ENCODE results near the gene F3. TPM values are rescaled to one million over a fixed set of nuclear protein-coding genes. Genes with fewer than 3 reads are reported as not detected.
"Not testable (repeated sequence)": the region's sequence is repeated elsewhere in the genome, so short reads cannot be mapped to it uniquely, and the experiment has no call there.

The F3 gene
- 1.1 and 1.4 TPM in 2 replicates for total RNA-seq

DNA sequence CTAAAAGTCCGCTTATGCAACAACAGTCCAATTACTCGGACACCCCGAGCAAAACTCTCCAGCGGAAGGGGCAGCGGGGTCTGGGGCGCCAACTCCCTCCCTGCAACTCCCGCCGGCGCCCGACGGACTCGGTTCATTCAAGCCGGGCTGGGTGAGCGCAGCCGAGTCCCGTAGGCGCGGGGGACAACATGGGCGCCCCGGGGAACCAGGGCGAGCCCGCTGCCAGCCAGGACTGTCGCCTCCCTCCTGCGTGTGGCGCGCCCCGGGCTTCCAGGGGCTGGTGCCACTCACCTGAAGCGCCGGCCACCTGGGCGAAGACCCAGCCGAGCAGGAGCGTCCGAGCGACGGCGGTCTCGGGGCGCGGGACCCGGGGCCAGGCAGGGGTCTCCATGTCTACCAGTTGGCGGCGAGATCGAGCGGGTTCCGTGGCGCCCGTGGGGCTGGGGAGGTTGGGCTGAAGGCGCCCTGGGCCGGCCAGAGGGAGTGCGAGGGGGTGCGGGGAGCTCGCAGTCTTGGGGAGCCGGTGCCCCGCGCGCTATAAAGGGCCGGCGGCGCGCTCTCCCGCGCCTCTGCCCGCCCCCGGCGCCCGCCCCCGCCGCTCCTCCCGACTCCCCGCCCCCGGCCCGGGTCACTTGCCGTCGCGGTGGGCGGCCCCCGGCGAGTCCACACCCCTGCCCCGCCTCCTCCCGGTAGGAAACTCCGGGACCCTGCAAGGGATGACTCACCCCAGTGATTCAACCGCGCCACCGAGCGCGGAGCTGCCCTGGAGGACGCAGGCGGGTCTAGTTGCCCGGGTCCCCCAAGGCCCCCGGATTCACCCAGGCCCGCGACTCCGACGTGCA lies at the start of gene F3:
F3 (minus strand) TSS at position 514 of the 842 bp plus-strand sequence; CDS start at position 391, 123 bp downstream.
- DNase-seq (ENCODE audit: low read depth in 2 of 2): peak; percentile 86 to 89

DNA sequence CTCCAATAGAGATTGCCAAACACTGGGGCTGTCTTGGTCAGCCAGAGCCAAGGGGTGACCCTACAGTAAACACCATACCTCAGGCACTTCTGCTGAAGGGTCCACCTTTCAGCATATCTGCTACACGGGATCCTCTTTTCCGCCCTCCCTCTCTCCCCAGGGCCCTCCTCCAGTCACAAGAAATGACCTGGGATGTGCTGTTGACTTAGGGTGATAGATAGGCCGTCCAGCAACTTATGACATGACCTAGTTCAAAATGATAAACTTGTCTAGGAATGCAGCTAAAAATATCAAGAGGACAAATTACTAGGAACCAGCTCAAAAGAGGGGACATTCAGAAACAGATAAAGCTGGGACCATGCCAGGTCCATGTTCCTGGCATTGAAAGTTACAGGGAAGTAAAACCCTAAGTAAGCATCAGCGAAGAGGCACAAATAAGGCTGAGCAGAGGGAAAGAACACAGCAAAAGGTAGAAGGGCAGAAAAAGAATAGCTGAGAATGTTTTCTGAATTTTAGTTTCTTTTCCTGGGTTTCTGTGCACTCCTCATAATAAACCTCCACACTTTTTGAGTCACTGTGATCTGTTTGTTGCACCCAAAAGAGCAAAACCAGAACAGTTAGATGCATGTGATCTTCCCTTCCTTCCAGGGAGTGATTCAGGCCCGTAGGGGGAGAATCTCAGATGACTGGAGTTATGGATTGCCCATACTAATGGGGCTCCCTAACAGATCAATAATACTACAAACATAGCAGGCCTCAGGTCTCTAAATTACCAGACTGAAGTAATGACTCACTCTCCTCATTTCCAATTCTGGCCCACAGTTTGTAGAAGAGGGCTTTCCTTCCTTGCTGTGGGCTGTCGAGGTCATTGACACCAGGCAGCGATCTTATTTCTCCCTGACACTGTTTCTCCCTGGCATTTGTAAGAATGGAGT lies 48.9 kb upstream of the F3 start:
- DNase-seq (ENCODE audit: low read depth in 2 of 2): peak in 1 of 2 donors; percentile 18

DNA sequence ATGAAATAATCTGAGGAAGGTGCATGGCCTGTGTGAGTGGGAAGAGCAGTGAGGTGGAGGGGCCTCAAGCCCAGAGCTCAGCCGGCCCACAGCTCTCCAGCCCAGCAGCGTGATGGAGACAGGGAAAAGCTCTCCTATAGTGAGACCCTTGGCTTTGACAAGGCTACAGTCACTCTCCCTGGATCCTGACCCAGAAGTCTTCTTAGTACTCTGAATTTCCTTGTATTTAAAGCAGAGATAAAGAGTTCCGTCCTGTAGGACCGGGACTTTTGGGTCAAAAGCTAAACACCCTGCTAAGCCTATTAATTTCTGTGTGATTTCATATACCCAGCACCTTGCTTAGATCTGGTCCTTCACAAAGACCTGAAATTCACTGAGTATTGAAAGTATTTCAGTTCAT lies 48.2 kb upstream of the F3 start:
- no peak for DNase-seq (ENCODE audit: low read depth in 2 of 2)

DNA sequence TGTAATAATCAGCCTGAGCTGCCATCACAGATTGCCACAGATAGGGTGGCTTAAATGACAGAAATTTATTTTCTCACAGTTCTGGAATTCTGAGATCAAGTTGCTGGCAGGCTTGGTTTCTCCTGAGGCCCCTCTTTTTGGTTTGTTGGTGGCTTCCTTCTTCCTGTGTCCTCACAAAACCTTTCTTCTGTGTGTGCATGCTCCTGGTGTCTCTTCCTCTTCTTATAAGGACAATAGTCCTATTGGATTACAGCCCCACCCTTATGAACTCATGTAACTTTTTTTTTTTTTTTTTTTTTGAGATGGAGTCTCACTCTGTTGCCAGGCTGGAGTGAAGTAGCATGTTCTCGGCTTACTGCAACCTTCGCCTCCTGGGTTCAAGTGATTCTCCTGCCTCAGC lies 41.0 kb upstream of the F3 start:
- DNase-seq (ENCODE audit: low read depth in 2 of 2): no peak

DNA sequence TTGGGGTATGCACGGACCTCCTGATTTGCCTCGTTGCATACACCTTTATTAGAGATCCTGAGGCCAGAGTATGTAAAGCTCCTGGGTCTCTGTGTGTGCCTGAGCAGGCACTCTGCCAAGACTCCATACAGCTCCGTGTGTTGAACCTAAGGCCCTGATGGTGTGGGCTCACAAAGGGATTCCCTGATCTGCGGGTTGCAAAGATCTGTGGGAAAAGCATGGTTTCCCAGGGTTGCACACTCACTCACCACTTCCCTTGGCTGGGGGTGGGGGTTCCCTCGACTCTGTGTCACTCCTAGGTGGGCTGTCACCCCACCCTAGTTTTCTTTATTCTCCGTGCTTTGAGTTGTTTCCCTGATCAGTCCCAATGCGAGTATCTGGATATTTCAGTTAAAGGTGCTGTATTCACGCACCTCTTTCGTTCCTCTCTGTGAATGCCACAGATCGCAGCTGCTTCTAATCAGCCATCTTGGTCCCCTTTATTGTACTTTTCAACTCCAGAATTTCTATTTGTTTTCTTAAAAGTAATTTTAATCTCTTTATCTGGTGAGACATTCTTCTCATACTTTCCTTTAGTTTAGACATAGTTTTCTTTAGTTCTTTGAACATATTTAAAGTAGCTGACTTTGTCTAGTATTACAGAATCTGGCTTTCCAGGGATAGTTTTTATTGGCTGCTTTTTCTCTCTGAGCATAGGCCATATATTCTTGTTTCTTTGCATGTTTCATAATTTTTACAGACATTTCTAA lies 39.0 kb upstream of the F3 start:
- no peak for DNase-seq (ENCODE audit: low read depth in 2 of 2)

DNA sequence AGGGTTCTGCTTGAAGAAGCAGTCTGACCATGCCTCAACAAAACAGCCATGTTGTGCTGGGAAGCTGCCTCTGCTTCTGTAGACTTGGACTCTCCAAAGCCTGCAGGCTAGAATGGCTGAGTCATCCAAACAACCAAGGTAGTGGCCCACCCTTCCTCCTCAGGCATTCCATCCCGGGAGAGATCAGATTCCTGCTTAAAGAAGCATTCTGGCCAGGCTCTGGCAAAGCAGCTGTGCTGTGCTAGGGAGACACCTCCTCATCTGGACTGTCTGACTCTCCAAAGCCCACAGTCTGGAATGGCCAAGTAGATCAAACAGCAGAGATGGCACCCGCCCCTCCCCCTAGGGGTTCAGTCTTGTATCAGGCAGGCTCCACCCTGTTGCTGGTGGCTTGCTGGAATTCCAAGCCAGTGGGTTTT lies 38.3 kb upstream of the F3 start:
- DNase-seq (ENCODE audit: low read depth in 2 of 2): peak in 1 of 2 donors; percentile 39

DNA sequence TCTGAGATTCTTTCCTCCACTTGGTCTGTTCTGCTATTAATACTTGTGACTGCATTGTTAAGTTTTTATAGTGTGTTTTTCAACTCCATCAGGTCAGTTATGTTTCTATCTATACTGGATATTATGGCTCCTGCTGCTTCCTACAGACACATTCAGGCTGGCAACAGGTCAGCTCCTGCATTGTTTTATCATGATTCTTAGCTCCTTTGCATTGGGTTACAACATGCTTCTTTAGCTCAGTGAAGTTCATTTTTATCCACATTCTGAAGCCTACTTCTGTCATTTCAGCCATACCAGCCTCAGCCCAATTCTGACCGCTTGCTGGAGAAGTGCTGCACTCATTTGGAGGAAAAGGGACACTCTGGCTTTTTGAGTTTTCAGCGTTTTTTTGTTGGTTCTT lies 37.3 kb upstream of the F3 start:
- no peak for DNase-seq (ENCODE audit: low read depth in 2 of 2)

DNA sequence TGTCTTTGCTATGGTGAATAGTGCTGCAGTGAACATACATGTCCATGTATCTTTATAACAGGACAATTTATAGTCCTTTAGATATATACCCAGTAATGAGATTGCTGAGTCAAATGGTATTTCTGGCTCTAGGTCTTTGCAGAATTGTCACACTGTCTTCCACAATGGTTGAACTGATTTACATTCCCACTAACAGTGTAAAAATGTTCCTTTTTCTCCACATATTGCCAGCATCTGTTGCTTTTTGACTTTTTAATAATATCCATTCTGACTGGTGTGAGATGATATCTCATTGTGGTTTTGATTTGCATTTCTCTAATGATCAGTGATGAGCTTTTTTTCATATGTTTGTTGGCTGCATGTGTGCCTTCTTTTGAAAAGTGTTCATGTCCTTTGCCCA lies 32.4 kb upstream of the F3 start:
- DNase-seq (ENCODE audit: low read depth in 2 of 2): not testable (repeated sequence)

DNA sequence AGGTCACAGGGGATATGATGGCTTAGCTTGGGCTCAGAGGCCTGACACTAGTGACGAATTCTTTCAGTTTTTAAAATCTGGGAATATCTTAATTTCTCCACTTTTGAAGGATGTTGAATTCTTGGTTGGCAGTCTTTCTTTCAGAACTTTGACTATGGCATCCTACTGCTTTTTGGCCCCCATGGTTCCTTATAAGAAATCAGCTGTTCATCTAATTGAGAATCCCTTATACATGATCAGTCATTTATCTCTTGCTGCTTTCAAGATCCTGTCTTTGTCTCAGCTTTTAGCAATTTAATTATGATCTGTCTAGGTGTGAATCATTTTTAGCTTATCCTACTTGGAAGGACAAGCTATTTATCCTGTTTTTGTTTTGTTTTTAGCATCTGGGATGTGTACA lies 31.2 kb upstream of the F3 start:
- no peak for DNase-seq (ENCODE audit: low read depth in 2 of 2)

DNA sequence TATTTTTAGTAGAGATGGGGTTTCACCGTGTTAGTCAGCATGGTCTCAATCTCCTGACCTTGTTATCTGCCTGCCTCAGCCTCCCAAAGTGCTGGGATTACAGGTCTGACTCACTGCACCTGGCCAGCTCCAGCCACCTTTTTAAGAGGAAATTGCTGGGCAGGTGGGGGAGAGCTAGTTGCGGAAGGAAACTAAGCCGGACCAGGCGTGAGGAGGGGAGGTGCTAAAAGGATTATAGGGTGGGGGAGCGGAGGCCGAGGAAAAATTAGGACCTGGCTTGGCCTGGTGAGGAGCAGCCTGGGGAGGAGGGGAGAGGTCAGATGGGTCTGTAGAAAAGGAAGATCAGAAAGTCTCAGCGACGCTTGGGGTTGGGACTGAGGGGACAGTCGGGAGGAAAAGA lies 29.4 kb upstream of the F3 start:
- DNase-seq (ENCODE audit: low read depth in 2 of 2): not testable (repeated sequence)

DNA sequence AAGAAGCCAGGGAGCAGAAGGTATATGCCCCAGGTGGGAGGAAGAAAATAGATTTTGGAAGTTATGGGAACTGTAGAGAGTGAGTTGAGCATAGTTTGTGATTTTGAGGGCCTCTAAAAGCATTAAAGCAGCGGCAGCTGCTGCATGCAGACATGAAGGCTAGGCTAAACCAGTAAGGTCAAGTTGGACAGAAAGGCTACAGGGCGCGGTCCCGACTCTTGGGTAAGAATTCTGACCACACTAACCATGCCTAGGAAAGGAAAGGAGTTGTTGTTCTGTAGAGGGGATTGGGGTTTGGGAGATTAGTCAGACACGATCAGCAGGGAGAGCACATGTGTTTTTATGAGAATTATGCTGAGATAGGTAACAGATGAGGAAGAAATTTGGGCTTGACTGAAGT lies 27.2 kb upstream of the F3 start:
- DNase-seq (ENCODE audit: low read depth in 2 of 2): not testable (repeated sequence)

DNA sequence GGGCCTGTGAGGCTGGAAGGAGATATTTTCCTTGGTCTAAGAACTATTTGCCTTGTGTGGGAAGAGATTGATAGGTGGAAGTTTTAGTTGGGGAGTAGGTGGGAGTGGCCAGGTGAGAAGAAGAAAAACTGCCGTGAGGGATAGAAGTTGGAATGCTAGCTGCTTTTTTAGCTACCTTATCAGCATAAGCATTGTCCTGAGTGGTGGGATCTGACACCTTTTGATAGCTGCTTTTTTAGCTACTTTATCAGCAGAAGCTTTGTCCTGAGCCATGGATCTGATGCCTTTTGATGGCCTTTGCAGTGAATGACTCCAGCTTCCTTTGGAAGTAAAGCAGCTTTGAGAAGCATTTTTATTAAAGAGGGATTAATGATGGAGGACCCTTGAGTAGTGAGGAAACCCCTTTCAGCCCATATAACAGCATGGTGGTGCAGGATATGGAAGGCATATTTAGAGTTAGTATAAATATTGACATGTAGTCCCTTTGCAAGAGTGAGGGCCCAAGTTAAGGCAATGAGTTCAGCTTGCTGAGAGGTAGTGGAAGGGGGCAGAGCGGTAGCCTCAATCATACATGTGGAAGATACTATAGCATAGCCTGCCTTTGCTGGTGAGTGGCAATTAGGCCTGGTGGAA lies 26.5 kb upstream of the F3 start:
- not testable (repeated sequence) for DNase-seq (ENCODE audit: low read depth in 2 of 2)

DNA sequence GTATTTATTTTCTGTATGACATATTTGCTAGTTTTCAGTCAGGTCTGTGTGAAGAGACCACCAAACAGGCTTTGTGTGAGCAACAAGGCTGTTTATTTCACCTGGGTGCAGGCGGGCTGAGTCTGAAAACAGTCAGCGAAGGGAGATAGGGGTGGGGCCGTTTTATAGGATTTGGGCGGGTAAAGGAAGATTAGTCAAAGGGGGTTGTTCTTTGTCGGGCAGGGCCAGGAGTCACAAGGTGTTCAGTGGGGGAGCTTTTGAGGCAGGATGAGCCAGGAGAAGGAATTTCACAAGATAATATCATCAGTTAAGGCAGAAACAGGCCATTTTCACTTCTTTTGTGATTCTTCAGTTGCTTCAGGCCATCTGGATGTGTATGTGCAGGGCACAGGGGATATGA lies 24.9 kb upstream of the F3 start:
- not testable (repeated sequence) for DNase-seq (ENCODE audit: low read depth in 2 of 2)

DNA sequence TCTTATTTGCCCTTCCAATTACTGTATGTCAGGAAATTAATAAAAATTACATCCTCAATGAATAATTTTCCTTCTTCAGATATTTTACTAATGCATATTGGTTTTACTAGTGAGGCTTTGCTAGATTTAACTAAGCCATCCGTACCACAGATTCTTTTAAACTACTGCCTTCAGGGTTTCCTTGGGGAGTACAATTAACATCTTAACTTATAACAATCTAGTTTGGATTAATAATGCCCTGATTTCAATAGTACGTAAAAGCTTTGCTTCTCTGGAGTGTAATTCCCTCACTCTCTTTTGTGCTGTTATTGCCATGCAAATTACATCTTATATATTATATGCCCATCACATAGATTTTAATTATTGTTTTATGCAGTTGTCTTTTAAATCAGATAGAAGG lies 24.3 kb upstream of the F3 start:
- no peak for DNase-seq (ENCODE audit: low read depth in 2 of 2)

DNA sequence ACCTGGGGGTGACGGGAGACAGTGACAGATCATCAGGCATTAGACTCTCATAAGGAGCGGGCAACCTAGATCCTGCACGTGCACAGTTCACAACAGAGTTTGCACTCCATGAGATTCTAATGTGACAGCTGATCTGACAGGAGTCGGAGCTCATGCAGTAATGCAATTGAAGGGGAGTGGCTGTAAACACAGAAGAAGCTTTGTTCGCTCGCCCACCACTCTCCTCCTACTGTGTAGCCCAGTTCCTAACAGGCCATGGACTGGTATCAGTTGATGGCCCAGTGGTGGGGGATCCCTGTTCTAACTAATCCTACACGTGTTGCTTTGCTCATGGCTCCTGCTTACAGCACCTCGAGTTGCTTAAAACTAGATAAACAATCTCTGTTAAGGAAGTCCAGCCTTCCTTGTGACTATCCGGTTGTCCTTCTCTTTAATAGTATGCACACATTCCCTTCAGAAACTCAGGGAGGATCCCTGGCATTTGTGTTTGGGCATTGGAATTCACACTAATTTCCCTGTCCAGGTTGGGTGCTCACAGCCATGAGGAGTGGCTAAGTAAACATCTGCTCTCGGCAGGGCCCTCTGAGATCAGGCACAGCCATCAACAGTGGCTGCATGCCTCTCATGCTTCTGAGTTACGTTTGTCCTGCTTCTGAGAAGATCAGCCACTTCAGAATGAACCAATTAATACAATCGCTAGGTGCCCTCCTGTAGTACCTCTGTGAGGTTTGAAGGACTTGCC lies 21.1 kb upstream of the F3 start:
- DNase-seq (ENCODE audit: low read depth in 2 of 2): no peak

DNA sequence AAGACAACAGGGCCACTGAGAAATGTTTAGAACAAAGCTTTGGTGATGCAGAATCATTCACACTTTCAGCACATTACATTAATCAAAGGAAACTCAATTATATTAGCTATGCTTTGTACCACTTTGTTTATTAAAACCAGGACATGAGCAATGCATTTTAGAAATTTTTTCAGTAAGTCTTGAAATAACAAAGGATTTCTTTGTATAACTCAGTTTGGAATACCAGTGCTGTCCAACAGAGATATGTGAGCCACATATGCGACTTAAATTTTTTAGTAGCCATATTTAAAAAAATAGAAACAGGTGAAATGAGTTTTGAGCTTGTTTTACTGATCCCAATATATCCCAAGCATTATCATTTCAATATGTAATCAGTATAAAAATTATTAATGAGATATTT lies 18.8 kb upstream of the F3 start:
- DNase-seq (ENCODE audit: low read depth in 2 of 2): no peak

DNA sequence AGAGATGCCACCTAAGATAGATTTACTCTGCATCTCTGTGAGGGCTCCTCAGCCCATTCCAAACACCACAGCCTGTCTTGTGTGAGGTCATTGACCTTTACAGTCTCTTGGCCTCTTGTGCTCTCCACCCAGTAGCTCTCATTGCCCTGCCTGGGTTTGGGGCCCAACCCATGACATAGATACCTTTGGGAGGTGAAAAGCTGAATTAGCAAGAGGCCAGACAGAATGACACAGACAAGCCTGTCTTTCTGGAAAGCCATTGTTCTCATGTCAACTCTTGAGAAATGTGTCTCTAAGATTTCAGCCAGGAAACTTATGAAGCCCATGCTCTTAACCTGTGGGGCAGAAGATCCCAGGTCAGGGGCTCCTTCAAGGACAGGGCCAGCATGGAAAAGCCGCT lies 18.4 kb upstream of the F3 start:
- DNase-seq (ENCODE audit: low read depth in 2 of 2): no peak

DNA sequence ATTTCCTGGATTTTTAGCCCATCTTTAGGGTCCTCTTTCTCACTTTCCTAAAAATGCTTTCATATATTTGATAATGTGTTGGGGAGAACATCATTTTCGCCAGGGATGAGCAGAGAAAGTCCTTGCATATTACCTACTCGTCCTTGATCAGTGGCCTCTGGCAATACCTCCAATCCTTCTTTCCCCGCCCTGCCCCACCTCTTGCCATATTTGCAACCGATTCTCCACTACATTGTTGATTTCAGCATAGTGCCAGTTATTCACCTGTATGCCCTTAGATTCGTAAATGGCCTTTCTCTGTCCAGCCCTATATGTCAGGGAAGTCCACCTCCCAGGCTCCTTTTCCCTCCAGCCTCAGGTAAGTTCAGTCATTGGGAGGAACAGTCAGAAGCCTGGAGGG lies 13.5 kb upstream of the F3 start:
- DNase-seq (ENCODE audit: low read depth in 2 of 2): no peak

DNA sequence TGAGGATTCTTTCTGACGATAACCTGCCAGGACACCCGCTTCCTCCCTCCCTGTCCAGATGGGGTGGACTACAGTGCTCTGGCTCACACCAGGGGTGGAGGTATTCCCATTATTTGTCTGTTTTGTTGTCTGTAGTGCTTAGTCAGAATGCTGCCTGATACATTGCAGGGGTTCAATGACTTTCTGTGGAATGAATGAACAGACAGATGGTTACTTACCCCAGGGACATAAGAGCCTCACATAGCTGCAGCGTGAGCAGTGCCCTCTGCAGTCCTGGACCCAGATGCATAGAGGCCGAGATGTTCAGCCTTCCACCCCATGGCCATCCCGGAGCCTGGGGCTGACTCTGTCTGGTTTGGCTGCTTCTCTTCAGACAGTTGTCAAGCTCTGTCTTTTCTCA lies 13.0 kb upstream of the F3 start:
- no peak for DNase-seq (ENCODE audit: low read depth in 2 of 2)

DNA sequence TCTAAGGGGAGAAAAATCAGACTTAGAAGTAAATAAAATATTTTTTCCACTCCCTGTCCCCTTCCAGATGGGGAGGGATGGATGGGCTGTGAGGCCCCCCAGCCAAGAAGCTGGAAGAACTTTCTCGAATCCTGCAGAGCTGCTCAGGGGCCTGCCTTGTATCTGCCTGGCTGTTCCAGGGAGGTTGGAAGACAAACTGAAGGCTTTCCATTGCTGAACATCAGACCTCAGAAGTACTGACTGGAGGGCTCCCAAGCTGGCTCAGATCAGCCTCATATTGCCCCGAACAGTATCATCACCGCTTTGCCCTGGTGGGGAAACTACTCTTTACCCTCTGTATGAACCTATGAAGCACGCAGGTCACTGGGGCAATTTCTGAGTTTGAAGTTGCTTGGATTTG lies 12.4 kb upstream of the F3 start:
- DNase-seq (ENCODE audit: low read depth in 2 of 2): no peak

DNA sequence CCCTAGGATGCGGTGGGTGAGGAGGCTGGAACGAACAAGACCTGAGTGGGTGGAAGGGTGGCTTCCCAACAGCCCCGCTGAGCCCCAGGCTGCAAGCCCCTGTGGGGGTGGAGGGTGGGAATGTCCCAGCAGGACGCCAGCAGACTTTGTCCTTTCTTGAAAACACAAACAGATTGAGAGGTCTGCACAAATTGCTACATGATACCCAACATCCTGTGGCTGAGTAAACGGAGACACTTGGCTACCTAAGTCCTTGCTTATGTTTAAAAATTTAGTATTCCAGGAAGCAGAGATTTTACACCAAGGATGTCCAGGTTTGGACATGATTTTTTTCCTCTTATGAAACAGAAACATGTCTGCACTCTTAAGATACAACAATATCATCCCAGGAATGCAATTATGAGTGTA lies 11.8 kb upstream of the F3 start:
- DNase-seq (ENCODE audit: low read depth in 2 of 2): no peak
